SK-N-SH treated with all-trans-retinoic acid at 6 μM for 48 hours (cell line): ENCODE results near the gene BMP8B.

Source experiments
- ATAC-seq: fragments of 200-7000 bp; cut with Tn5 transposase; 3 replicates; pipeline ENCODE4 v1.9.1; 2020; ENCODE audit warnings: mild to moderate bottlenecking, moderate library complexity
- ARNTL ChIP-seq: fragments of 450-650 bp; formaldehyde crosslinking; IDR thresholded peaks from 2 replicates; pipeline ENCODE4 v1.5.0; 2020; ENCODE audit warnings: low read depth, mild to moderate bottlenecking, moderate library complexity, borderline replicate concordance
- BACH2 ChIP-seq: fragments of 250-450 bp; sonication (Bioruptor Pico); IDR thresholded peaks from 2 replicates; pipeline ENCODE4 v1.9.0; 2021; ENCODE audit warnings: mild to moderate bottlenecking, borderline replicate concordance
- CREB5 ChIP-seq: fragments of 250-450 bp; sonication (Bioruptor Pico); IDR thresholded peaks from 2 replicates; pipeline ENCODE4 v1.5.1; 2020; ENCODE audit warnings: low read depth, mild to moderate bottlenecking, moderate library complexity
- CSDC2 ChIP-seq: fragments of 250-450 bp; sonication (Bioruptor Pico); IDR thresholded peaks from 2 replicates; pipeline ENCODE4 v1.5.0; 2020; ENCODE audit warnings: mild to moderate bottlenecking, moderate library complexity
- CSRNP3 ChIP-seq: fragments of 250-450 bp; sonication (Bioruptor Pico); IDR thresholded peaks from 2 replicates; pipeline ENCODE4 v1.5.1; 2021; ENCODE audit warnings: mild to moderate bottlenecking, moderate library complexity
- ESRRG ChIP-seq: fragments of 250-450 bp; sonication (Bioruptor Pico); IDR thresholded peaks from 2 replicates; pipeline ENCODE4 v1.6.1; 2021; ENCODE audit warnings: mild to moderate bottlenecking
- GLIS3 ChIP-seq: fragments of 250-450 bp; sonication (Bioruptor Pico); IDR thresholded peaks from 2 replicates; pipeline ENCODE4 v1.5.0; 2020; ENCODE audit warnings: mild to moderate bottlenecking, moderate library complexity
- ISL1 ChIP-seq: fragments of 250-450 bp; sonication (Bioruptor Pico); IDR thresholded peaks from 2 replicates; pipeline ENCODE4 v2.1.2; 2022; ENCODE audit warnings: mild to moderate bottlenecking, moderate library complexity
- OSR1 ChIP-seq: fragments of 250-450 bp; sonication (Bioruptor Pico); IDR thresholded peaks from 2 replicates; pipeline ENCODE4 v1.8.0; 2022; ENCODE audit warnings: moderate library complexity, mild to moderate bottlenecking, inconsistent platforms
- PATZ1 ChIP-seq: fragments of 250-450 bp; sonication (Bioruptor Pico); IDR thresholded peaks from 2 replicates; pipeline ENCODE4 v1.8.0; 2020; ENCODE audit warnings: mild to moderate bottlenecking, moderate library complexity, borderline replicate concordance
- POU6F1 ChIP-seq: fragments of 250-450 bp; sonication (Bioruptor Pico); IDR thresholded peaks from 2 replicates; pipeline ENCODE4 v1.8.0; 2021; ENCODE audit warnings: low read depth, mild to moderate bottlenecking, moderate library complexity, borderline replicate concordance
- PPARA ChIP-seq: fragments of 250-450 bp; sonication (Bioruptor Pico); IDR thresholded peaks from 2 replicates; pipeline ENCODE4 v1.5.0; 2020; ENCODE audit warnings: mild to moderate bottlenecking, borderline replicate concordance
- RARB ChIP-seq: fragments of 250-450 bp; sonication (Bioruptor Pico); IDR thresholded peaks from 2 replicates; pipeline ENCODE4 v1.8.0; 2021; ENCODE audit warnings: mild to moderate bottlenecking, moderate library complexity
- SNAI2 ChIP-seq: fragments of 250-450 bp; sonication (Bioruptor Pico); IDR thresholded peaks from 2 replicates; pipeline ENCODE4 v1.5.0; 2020; ENCODE audit warnings: mild to moderate bottlenecking, moderate library complexity
- TCF4 ChIP-seq: fragments of 250-450 bp; sonication (Bioruptor Pico); IDR thresholded peaks from 2 replicates; pipeline ENCODE4 v1.8.0; 2021; ENCODE audit warnings: mild to moderate bottlenecking, moderate library complexity, borderline replicate concordance
- TSHZ2 ChIP-seq: fragments of 250-450 bp; sonication (Bioruptor Pico); IDR thresholded peaks from 2 replicates; pipeline ENCODE4 v1.5.0; 2020; ENCODE audit warnings: mild to moderate bottlenecking, moderate library complexity
- ZFP3 ChIP-seq: fragments of 250-450 bp; sonication (Bioruptor Pico); IDR thresholded peaks from 2 replicates; pipeline ENCODE4 v1.5.0; 2020; ENCODE audit warnings: mild to moderate bottlenecking, moderate library complexity
- ZFP30 ChIP-seq: fragments of 450-650 bp; formaldehyde crosslinking; IDR thresholded peaks from 2 replicates; pipeline ENCODE4 v1.5.0; 2022; ENCODE audit warnings: mild to moderate bottlenecking, moderate library complexity
- ZNF565 ChIP-seq: fragments of 450-650 bp; formaldehyde crosslinking; conservative IDR thresholded peaks from 2 replicates; pipeline ENCODE4 v1.5.0; 2020; ENCODE audit warnings: low read depth, mild to moderate bottlenecking, moderate library complexity
- ZNF70 ChIP-seq: fragments of 450-650 bp; formaldehyde crosslinking; IDR thresholded peaks from 2 replicates; pipeline ENCODE4 v1.5.0; 2020; ENCODE audit warnings: mild to moderate bottlenecking, moderate library complexity
- ZNF8 ChIP-seq: fragments of 450-650 bp; formaldehyde crosslinking; IDR thresholded peaks from 2 replicates; pipeline ENCODE4 v1.5.0; 2020; ENCODE audit warnings: mild to moderate bottlenecking, moderate library complexity

The BMP8B gene

GRCh38 chr1:39751595-39751994, 37.1 kb downstream of the BMP8B start:
- TF ChIP-seq TSHZ2 (no peak), PATZ1 (CRISPR knock-in tag) (no peak), ESRRG (CRISPR knock-in tag) (no peak), OSR1 (CRISPR knock-in tag) (no peak), ISL1 (CRISPR knock-in tag) (no peak), RARB (CRISPR knock-in tag) (no peak), CSRNP3 (no peak), ZNF8 (CRISPR knock-in tag) (no peak), POU6F1 (CRISPR knock-in tag) (no peak), ZFP3 (CRISPR knock-in tag) (no peak), CREB5 (CRISPR knock-in tag) (no peak), GLIS3 (no peak), ZNF70 (no peak), CSDC2 (CRISPR knock-in tag) (no peak), BACH2 (CRISPR knock-in tag) (no peak), TCF4 (CRISPR knock-in tag) (no peak), PPARA (CRISPR knock-in tag) (no peak), ARNTL (CRISPR knock-in tag) (no peak)
- TF ChIP-seq, all 23 proteins: peak for 0
- ATAC-seq, result no peak

- no peak for TF ChIP-seq TCF4 (CRISPR knock-in tag)
- TF ChIP-seq OSR1 (CRISPR knock-in tag), result no peak
- no peak for TF ChIP-seq CREB5 (CRISPR knock-in tag)
- no peak for ATAC-seq
Measured at GRCh38 chr1:39745016-39745670, 43.5 kb downstream of the BMP8B start.

GRCh38 chr1:39738622-39739366, 49.9 kb downstream of the BMP8B start, which contains the start of gene PPIE:
Gene PPIE, plus strand, starts transcription at chr1:39738882. Its CDS starts 19 bp downstream, at chr1:39738901.
- TF ChIP-seq SNAI2 (CRISPR knock-in tag) (no peak), PPARA (CRISPR knock-in tag) (no peak), ZNF8 (CRISPR knock-in tag) (no peak), ZNF565 (CRISPR knock-in tag) (no peak), ZFP30 (no peak), TSHZ2 (no peak), CREB5 (CRISPR knock-in tag) (no peak), GLIS3 (no peak), ZNF70 (no peak), CSDC2 (CRISPR knock-in tag) (no peak)
- ATAC-seq, result peak; percentile 99
